ENCODE results near the gene RMI1. TPM values are rescaled to one million over a fixed set of nuclear protein-coding genes. Genes with fewer than 3 reads are reported as not detected.

RMI1 gene
- total RNA-seq, 4 donors from 2014 or later, result 1.8 to 5.2 (median 2.6) TPM

DNA sequence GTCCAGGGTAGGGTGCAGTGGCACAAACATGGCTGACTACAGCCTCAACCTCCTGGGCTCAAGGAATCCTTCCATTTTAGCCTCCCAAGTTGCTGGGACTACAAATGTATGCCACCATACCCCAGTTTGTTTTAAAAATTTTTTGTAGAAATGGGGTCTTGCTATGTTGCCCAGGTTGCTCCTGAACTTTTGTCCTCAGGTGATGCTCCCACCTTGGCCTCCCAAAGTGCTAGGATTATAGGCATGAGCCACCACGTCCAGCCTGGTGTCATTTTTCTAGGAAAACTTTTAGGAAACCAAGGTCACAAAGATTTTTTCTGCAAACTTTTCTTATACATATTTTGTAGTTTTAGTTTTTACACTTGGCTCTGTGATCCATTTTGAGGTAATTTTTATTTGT is 10.8 kb downstream of the RMI1 start:
- TF ChIP-seq POLR2A (IDR thresholded peaks at IDR 0.05) (no peak), CTCF (IDR thresholded peaks at IDR 0.05) (no peak), EP300 (IDR thresholded peaks at IDR 0.05) (no peak)
- Histone ChIP-seq H3K9me3 (no peaks in the 10 kb centered on the region), H3K27me3 (no peaks in the 10 kb centered on the region), H3K27ac (no peak overlapping the region), H3K36me3 (peaks cover 0 to 5% (median 0%) of the 10 kb centered on the region in 3 donors), H3K4me3 (no peak overlapping the region), H3K4me1 (no peaks in the 10 kb centered on the region)
- 92 to 96% methylated on average over 1 of the region's 1 CpG for WGBS, 2 donors
- no peak for DNase-seq (ENCODE audit: low spot score in 2 of 2)

DNA sequence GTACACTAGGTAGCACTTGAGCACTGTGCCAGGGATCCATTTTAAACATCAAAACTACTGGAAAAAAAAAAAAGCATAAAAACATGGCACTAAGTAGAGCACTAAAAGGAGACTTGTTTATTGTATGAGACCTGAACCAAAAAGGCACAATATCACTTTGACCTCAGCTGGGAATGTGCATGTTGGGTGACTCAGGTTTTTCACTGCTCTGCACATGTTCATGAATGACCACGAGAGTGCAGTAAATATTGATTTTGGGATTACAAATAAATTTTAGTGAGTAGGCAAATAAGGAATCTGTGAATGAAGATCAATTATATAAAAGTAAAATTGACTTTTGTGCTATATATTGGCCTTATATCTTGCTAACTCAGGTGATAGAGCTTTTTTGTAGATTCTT is 11.8 kb downstream of the RMI1 start:
- Histone ChIP-seq H3K9me3 (no peaks in the 10 kb centered on the region), H3K4me3 (no peak overlapping the region), H3K27ac (no peak overlapping the region), H3K4me1 (no peaks in the 10 kb centered on the region), H3K36me3 (peaks cover 0 to 5% (median 0%) of the 10 kb centered on the region in 3 donors), H3K27me3 (no peaks in the 10 kb centered on the region)
- 82 to 83% methylated on average over 1 of the region's 1 CpG for WGBS, 2 donors
- DNase-seq (ENCODE audit: low spot score in 2 of 2), result no peak
- TF ChIP-seq EP300 (IDR thresholded peaks at IDR 0.05) (no peak), POLR2A (IDR thresholded peaks at IDR 0.05) (no peak), CTCF (IDR thresholded peaks at IDR 0.05) (no peak)

DNA sequence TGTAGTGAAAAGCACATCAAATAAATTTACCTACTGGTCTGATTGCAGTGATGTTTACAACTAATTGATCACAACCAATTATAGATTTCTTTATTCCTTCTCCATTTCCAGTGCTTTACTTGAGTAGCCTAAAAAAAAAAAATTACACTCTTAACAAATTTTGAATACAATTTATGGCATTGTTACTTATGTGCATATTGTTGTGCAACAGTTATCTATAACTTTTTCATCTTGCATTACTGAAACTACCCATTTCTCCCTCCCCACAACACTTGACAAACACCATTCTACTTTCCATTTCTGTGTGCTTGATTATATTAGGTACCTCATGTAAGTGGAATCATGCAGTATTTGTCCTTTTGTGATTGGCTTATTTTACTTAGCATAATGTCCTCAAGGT is 12.3 kb downstream of the RMI1 start:
- H3K9me3 ChIP-seq, result no peaks in the 10 kb centered on the region
- H3K27ac ChIP-seq, result no peak overlapping the region
- TF ChIP-seq POLR2A (IDR thresholded peaks at IDR 0.05), result no peak
- TF ChIP-seq EP300 (IDR thresholded peaks at IDR 0.05), result no peak
- TF ChIP-seq CTCF (IDR thresholded peaks at IDR 0.05), result no peak
- H3K4me3 ChIP-seq, result no peak overlapping the region
- H3K36me3 ChIP-seq, result peaks cover 0 to 5% (median 0%) of the 10 kb centered on the region in 3 donors
- DNase-seq (ENCODE audit: low spot score in 2 of 2), result no peak
- no peaks in the 10 kb centered on the region for H3K27me3 ChIP-seq
- no peaks in the 10 kb centered on the region for H3K4me1 ChIP-seq

- no peak overlapping the region for H3K4me3 ChIP-seq
- no peak overlapping the region for H3K27ac ChIP-seq
- TF ChIP-seq EP300 (IDR thresholded peaks at IDR 0.05) (no peak), POLR2A (IDR thresholded peaks at IDR 0.05) (no peak), CTCF (IDR thresholded peaks at IDR 0.05) (no peak)
- H3K9me3 ChIP-seq, result no peaks in the 10 kb centered on the region
- DNase-seq (ENCODE audit: low spot score in 2 of 2), result no peak
- 89 to 93% methylated on average over 4 of the region's 4 CpGs for WGBS, 2 donors
- H3K36me3 ChIP-seq, result no peaks in the 10 kb centered on the region
- H3K4me1 ChIP-seq, result no peaks in the 10 kb centered on the region
- H3K27me3 ChIP-seq, result no peaks in the 10 kb centered on the region
Observed at GRCh38 chr9:83996126-83996525, 15.5 kb downstream of the RMI1 start.

- H3K4me3 ChIP-seq, result no peak overlapping the region
- no peaks in the 10 kb centered on the region for H3K4me1 ChIP-seq
- peaks cover 0 to 3% (median 0%) of the 10 kb centered on the region in 3 donors for H3K36me3 ChIP-seq
- no peaks in the 10 kb centered on the region for H3K27me3 ChIP-seq
- no peak overlapping the region for H3K27ac ChIP-seq
- no peak for DNase-seq (ENCODE audit: low spot score in 2 of 2)
- WGBS, 2 donors, result 74% methylated on average over 2 of the region's 2 CpGs
- H3K9me3 ChIP-seq, result no peaks in the 10 kb centered on the region
- TF ChIP-seq POLR2A (IDR thresholded peaks at IDR 0.05), result no peak
- TF ChIP-seq EP300 (IDR thresholded peaks at IDR 0.05), result no peak
- no peak for TF ChIP-seq CTCF (IDR thresholded peaks at IDR 0.05)
Observed at GRCh38 chr9:83999141-83999918, 18.7 kb downstream of the RMI1 start.

Data from tibial nerve (tissue), 4 donors.